CD4-positive, alpha-beta T cell (primary cell): ENCODE results near the gene CETN2. TPM values are rescaled to one million over a fixed set of nuclear protein-coding genes. Genes with fewer than 3 reads are reported as not detected.

Source experiments
- ATAC-seq: fragments of 200-7000 bp; cut with Tn5 transposase; one replicate; pipeline ENCODE4 v1.10.0; 2022; ENCODE audit warnings: mild to moderate bottlenecking; ENCODE audit not compliant: poor library complexity
- CTCF ChIA-PET: fragments of 350-600 bp; sonication (Branson Sonifier 250); formaldehyde crosslinking; loops from one replicate; lab custom pipeline; 2021; ENCODE audit warnings: antibody characterized with exemption, inconsistent platforms; lab: Charles Lee
- POLR2A ChIA-PET: fragments of 350-600 bp; sonication (Branson Sonifier 250); formaldehyde crosslinking; loops from one replicate; lab custom pipeline; 2021; ENCODE audit warnings: antibody characterized with exemption, inconsistent platforms; lab: Charles Lee
- DNase-seq, 14 experiments: peaks; one replicate each; pipeline ENCODE4 v3.0.0-alpha.2; 2013 to 2020; ENCODE audit warnings: mixed read lengths in 2 of 14
- H3K27ac ChIP-seq, 2 donors: one replicate each; pipeline versions ENCODE4 v1.5.1 to v1.7.0; 2013; ENCODE audit warnings: low read length in 2 of 2, low read depth in 1 of 2, mild to moderate bottlenecking in 1 of 2
- H3K27me3 ChIP-seq, 2 experiments: 1 replicate in 1 of 2; 2 replicates in 1 of 2; pipeline versions ENCODE4 v1.6.1 to v1.7.0; 2013; ENCODE audit warnings: low read length in 2 of 2, control low read depth in 1 of 2, mild to moderate bottlenecking in 1 of 2, moderate library complexity in 1 of 2; ENCODE audit not compliant: insufficient read depth in 2 of 2, control insufficient read depth in 1 of 2
- H3K36me3 ChIP-seq: one replicate; pipeline ENCODE4 v1.6.1; 2013; ENCODE audit warnings: low read length, control low read depth; ENCODE audit not compliant: insufficient read depth
- H3K4me1 ChIP-seq: one replicate; pipeline ENCODE4 v1.6.1; 2013; ENCODE audit warnings: low read length, control low read depth; ENCODE audit not compliant: insufficient read depth
- H3K4me3 ChIP-seq: one replicate; pipeline ENCODE4 v1.5.1; 2013; ENCODE audit warnings: mild to moderate bottlenecking, low read length, moderate library complexity
- H3K9me3 ChIP-seq, 2 experiments: 1 replicate in 1 of 2; 2 replicates in 1 of 2; pipeline versions ENCODE4 v1.6.1 to v1.7.0; 2013; ENCODE audit warnings: low read length in 2 of 2, mild to moderate bottlenecking in 2 of 2, control low read depth in 1 of 2, moderate library complexity in 1 of 2; ENCODE audit not compliant: control insufficient read depth in 1 of 2, insufficient read depth in 1 of 2
- H3K27ac Mint-ChIP-seq: one replicate; pipeline ENCODE4 v1.8.0; 2020; ENCODE audit warnings: mixed read lengths
- H3K27me3 Mint-ChIP-seq: one replicate; pipeline ENCODE4 v1.8.0; 2021; ENCODE audit warnings: mixed read lengths
- H3K36me3 Mint-ChIP-seq: one replicate; pipeline ENCODE4 v1.8.0; 2021; ENCODE audit warnings: low read depth, mixed read lengths
- H3K4me1 Mint-ChIP-seq: one replicate; pipeline ENCODE4 v1.8.0; 2021; ENCODE audit warnings: low read depth, mixed read lengths
- H3K4me3 Mint-ChIP-seq: one replicate; pipeline ENCODE4 v1.8.0; 2020; ENCODE audit warnings: mild to moderate bottlenecking, mixed read lengths
- H3K9me3 Mint-ChIP-seq: one replicate; pipeline ENCODE4 v1.8.0; 2020; ENCODE audit warnings: mixed read lengths
- CTCF ChIP-seq: fragments of 200-600 bp; IDR thresholded peaks from one replicate; pipeline ENCODE4 v1.8.0; 2022; ENCODE audit warnings: antibody characterized with exemption, mild to moderate bottlenecking
- intact Hi-C, 2 experiments: fragments of 100-400 bp; cut with DNase I in 1 of 2; cut with micrococcal nuclease in 1 of 2; formaldehyde crosslinking; loops; one replicate each; pipeline versions ENCODE4 v1.15.1 to v1.9.0; 2023 to 2025; cut with DNase I, micrococcal nuclease
- total RNA-seq, 174 experiments: library from RNA in 2 of 174; stranded (reverse) in 2 of 174; gene quantifications; one replicate each; pipeline ENCODE4 v1.2.3 and lab custom pipeline; 2021 to 2026

CETN2 gene
- total RNA-seq, 2 experiments from 2014 or later = 4.0 to 5.1 TPM

- H3K9me3 Mint-ChIP-seq = no peaks in the 10 kb centered on the region
- H3K4me1 Mint-ChIP-seq = no peaks in the 10 kb centered on the region
- Histone ChIP-seq H3K27ac (no peak overlapping the region), H3K36me3 (peaks cover 22% of the 10 kb centered on the region), H3K27me3 (no peaks in the 10 kb centered on the region), H3K4me1 (no peaks in the 10 kb centered on the region), H3K9me3 (no peaks in the 10 kb centered on the region), H3K4me3 (no peak overlapping the region)
- H3K4me3 Mint-ChIP-seq = no peak overlapping the region
- ChIA-PET POLR2A (no interaction called here), CTCF (no interaction called here)
- no peak for TF ChIP-seq CTCF
- H3K27ac Mint-ChIP-seq = no peak overlapping the region
- DNase-seq (no peak), ATAC-seq (no peak)
- H3K27me3 Mint-ChIP-seq = no peaks in the 10 kb centered on the region
- peaks cover 55% of the 10 kb centered on the region for H3K36me3 Mint-ChIP-seq
- intact Hi-C loops = no loop called here
These were observed 34.8 kb upstream of the CETN2 start for GRCh38 chrX:152865232-152865920.

- no peaks in the 10 kb centered on the region for H3K27me3 Mint-ChIP-seq
- H3K36me3 Mint-ChIP-seq = peaks cover 53% of the 10 kb centered on the region
- no peaks in the 10 kb centered on the region for H3K9me3 Mint-ChIP-seq
- no peak overlapping the region for H3K27ac Mint-ChIP-seq
- Histone ChIP-seq H3K4me1 (no peaks in the 10 kb centered on the region), H3K4me3 (no peak overlapping the region), H3K27ac (no peak overlapping the region), H3K36me3 (peaks cover 21% of the 10 kb centered on the region), H3K9me3 (no peaks in the 10 kb centered on the region), H3K27me3 (no peaks in the 10 kb centered on the region)
- ChIA-PET POLR2A (no interaction called here), CTCF (no interaction called here)
- ATAC-seq (no peak), DNase-seq (no peak)
- no peak for TF ChIP-seq CTCF
- H3K4me1 Mint-ChIP-seq = no peaks in the 10 kb centered on the region
- intact Hi-C loops = no loop called here
- H3K4me3 Mint-ChIP-seq = no peak overlapping the region
These were observed 31.3 kb upstream of the CETN2 start for GRCh38 chrX:152861826-152862225.

GRCh38 chrX:152861116-152861515 is 30.6 kb upstream of the CETN2 start:
- Mint-ChIP-seq H3K4me1 (no peaks in the 10 kb centered on the region), H3K27ac (no peak overlapping the region), H3K9me3 (no peaks in the 10 kb centered on the region), H3K4me3 (no peak overlapping the region), H3K36me3 (peaks cover 49% of the 10 kb centered on the region), H3K27me3 (no peaks in the 10 kb centered on the region)
- DNase-seq (no peak), ATAC-seq (no peak)
- H3K27me3 ChIP-seq = no peaks in the 10 kb centered on the region
- H3K27ac ChIP-seq = no peak overlapping the region
- peaks cover 19% of the 10 kb centered on the region for H3K36me3 ChIP-seq
- intact Hi-C loops = no loop called here
- ChIA-PET CTCF (no interaction called here), POLR2A (no interaction called here)
- no peak overlapping the region for H3K4me3 ChIP-seq
- no peaks in the 10 kb centered on the region for H3K9me3 ChIP-seq
- no peak for TF ChIP-seq CTCF
- no peaks in the 10 kb centered on the region for H3K4me1 ChIP-seq
